AG04449 (cell line): ENCODE data around the gene RPL36A.

ENCODE experiments used
- CTCF ChIA-PET: fragments of 350-600 bp; formaldehyde crosslinking; extraction: SDS; loops from one replicate; lab custom pipeline; 2021; ENCODE audit warnings: antibody characterized with exemption; lab: Yijun Ruan, JAX
- POLR2A ChIA-PET: fragments of 400-600, 350-600 bp; formaldehyde crosslinking; extraction: SDS; loops from one replicate; lab custom pipeline; 2020; ENCODE audit warnings: antibody characterized with exemption, inconsistent platforms; lab: Yijun Ruan, JAX
- DNase-seq: peaks from one replicate; pipeline ENCODE4 v3.0.0-alpha.2; 2010; ENCODE audit warnings: low read depth, low spot score
- H3K4me3 ChIP-seq: 2 replicates; pipeline ENCODE4 v1.5.1; 2011; ENCODE audit warnings: low read depth, mild to moderate bottlenecking, control low read depth, low read length
- CTCF ChIP-seq: IDR thresholded peaks from one replicate; pipeline ENCODE4 v1.5.1; 2011; ENCODE audit warnings: mild to moderate bottlenecking, moderate library complexity, low read length, control low read depth, inconsistent platforms; ENCODE audit not compliant: insufficient read depth; ENCODE audit errors: missing control alignments

Gene RPL36A

GRCh38 chrX:101369687-101370086, 21.1 kb upstream of the RPL36A start:
- ChIA-PET POLR2A (no interaction called here), CTCF (interaction anchor here (0.9 kb wide), 1 partner anchor 21 kb away, joined by 4 read pairs; the partner anchor contains the start of gene RPL36A)
- no peak overlapping the region for H3K4me3 ChIP-seq
- TF ChIP-seq CTCF: no peak
- DNase-seq: no peak

DNA sequence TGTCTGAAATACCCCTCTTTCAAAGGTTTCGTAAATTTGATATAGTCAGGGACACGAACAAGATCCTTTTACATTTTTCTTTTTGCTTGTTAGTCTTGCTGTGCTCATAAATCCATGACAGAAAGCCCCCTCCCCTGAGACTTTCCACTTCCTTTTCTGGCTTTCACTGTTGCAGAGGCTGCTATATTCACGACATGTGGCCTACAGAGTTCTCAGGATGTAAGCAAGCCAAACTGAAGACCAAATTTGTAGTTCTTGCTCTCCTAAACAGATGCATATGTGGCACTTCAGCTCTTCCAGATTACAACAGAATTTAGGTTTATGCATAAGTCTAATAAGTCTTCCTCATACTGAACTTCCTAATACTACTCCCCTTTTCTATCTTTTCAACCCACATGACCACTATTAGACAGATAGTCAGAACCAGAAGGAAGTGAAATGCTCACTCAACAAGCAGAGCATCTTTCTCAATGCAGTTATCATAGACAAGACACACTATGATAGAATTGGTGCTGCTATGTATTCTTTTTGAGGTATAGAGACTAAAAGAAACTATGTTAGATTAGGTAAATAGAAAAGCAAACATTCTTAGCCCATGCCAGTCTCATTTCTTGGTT, 19.8 kb upstream of the RPL36A start:
- CTCF ChIA-PET: no interaction called here
- no peak overlapping the region for H3K4me3 ChIP-seq
- POLR2A ChIA-PET: no interaction called here
- no peak for DNase-seq
- TF ChIP-seq CTCF: no peak

DNA sequence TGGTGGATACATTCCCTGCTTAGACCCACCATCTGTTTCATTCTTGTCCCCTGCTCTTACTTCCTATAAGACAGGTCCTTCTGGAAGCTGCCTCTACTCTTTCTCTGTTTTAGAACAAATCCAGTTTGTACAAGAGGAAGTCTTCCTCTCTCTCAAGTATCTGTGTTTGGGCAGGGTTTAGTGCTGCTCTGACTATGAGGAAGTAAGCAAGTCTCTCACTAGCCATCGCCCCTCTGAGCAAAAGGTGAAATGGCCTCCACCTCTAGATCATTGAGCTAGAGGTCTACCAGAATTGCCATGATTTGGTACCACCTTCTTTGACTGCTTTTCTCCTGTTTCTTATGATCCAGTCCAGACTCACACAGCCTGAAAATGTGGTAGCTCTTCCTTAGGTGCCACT, 13.3 kb upstream of the RPL36A start:
- CTCF ChIA-PET: no interaction called here
- TF ChIP-seq CTCF: no peak
- no peak for DNase-seq
- H3K4me3 ChIP-seq: no peak overlapping the region
- POLR2A ChIA-PET: interaction anchor here (0.7 kb wide), 1 partner anchor 14 kb away, joined by 4 read pairs; no protein-coding TSS in a partner anchor

GRCh38 chrX:101383679-101384205, 7.1 kb upstream of the RPL36A start:
- H3K4me3 ChIP-seq: no peak overlapping the region
- ChIA-PET POLR2A (no interaction called here), CTCF (no interaction called here)
- no peak for DNase-seq
- no peak for TF ChIP-seq CTCF

GRCh38 chrX:101385026-101385684, 5.7 kb upstream of the RPL36A start:
- POLR2A ChIA-PET: no interaction called here
- TF ChIP-seq CTCF: no peak

DNA sequence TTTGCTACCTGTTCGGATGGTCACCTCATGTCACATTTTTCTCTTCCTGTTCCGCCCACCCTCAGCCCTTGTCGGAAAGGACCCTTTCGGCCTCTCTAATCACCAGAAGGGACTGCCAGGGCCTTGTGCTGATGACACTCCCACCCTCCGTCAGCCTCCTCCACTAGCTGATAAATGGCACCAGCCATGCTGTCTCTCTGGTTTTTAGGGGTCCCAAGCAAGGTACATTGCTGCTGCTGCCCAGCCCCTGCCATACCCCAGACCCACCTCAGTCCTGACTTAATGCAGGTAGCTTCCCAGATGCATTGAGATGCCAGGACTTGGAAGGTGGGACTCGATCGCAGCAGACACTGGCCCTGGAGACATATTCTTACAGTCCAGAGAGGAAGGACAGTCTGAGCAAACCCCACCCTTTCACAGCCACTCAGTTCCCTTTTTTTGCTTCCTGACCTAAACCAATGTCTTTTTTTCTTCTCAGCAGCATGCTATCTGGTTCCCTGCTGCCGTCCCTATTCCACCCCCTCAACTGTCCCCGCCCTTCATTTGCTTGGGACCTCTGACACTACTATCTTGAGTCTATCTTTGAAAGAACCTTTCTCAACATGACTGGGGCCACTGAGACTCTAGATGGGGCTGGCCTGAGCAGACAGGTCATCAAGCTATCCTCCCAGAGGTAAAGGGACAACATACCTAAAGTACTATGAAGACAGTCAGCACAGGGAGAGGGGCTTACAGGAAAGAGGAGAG, 4.8 kb upstream of the RPL36A start, which contains the start of gene BTK:
Gene BTK, minus strand, starts transcription at position 397 of the 747 bp plus-strand sequence. CDS start 10,907 bp downstream, outside the sequence.
- ChIA-PET POLR2A (no interaction called here), CTCF (no interaction called here)
- DNase-seq: no peak
- no peak within 1 kb of the TSS for H3K4me3 ChIP-seq
- no peak for TF ChIP-seq CTCF

More at GRCh38 chrX:101385026-101385684, 5.7 kb upstream of the RPL36A start:
- no peak for DNase-seq
- no peak overlapping the region for H3K4me3 ChIP-seq
- CTCF ChIA-PET: no interaction called here
